ENCODE data around the gene NAA80. TPM values are rescaled to one million over a fixed set of nuclear protein-coding genes. Genes with fewer than 3 reads are reported as not detected.

NAA80 gene
- polyA plus RNA-seq, 1 of the 3 experiments (the other 2 are of a cell fraction) = 10.5 TPM

- Histone ChIP-seq H3K27me3 (ENCODE audit: insufficient read depth) (no peaks in the 10 kb centered on the region), H3K9me3 (no peaks in the 10 kb centered on the region), H3K79me2 (ENCODE audit: insufficient read depth) (peaks cover 34% of the 10 kb centered on the region), H3F3A (replicated peaks; ENCODE audit: insufficient read depth) (no peaks in the 10 kb centered on the region), H3K27ac (ENCODE audit: low read depth in 2 of 2, low read length in 1 of 2) (no peak overlapping the region), H2AFZ (ENCODE audit: low read depth) (no peak overlapping the region), H3K4me3 (ENCODE audit: low read depth in 2 of 2, low read length in 1 of 2) (no peak overlapping the region), H3K9ac (no peak overlapping the region), H3K36me3 (replicated peaks in 1 of 2; ENCODE audit: control insufficient read depth in 1 of 2, insufficient read depth in 2 of 2, low read length in 1 of 2) (no peaks in the 10 kb centered on the region), H3K4me1 (ENCODE audit: control insufficient read depth in 1 of 2, insufficient read depth in 2 of 2, low read depth in 1 of 2, low read length in 1 of 2) (peaks cover 10 to 24% of the 10 kb centered on the region in 2 experiments), H3K9me2 (no peaks in the 10 kb centered on the region), H3K4me2 (no peak overlapping the region), H4K20me1 (ENCODE audit: insufficient read depth) (peaks cover 3% of the 10 kb centered on the region; the same call in 1 of the 2 replicates)
- no peak for DNase-seq
- no peak for TF ChIP-seq RAD21 (IDR thresholded peaks at IDR 0.05; ENCODE audit: low read length)
- TF ChIP-seq MXI1 (IDR thresholded peaks at IDR 0.05; ENCODE audit: low read depth, low read length) = no peak
- TF ChIP-seq REST (IDR thresholded peaks at IDR 0.05; ENCODE audit: low read depth, low read length) = no peak
- TF ChIP-seq FOXJ3 (CRISPR knock-in tag; IDR thresholded peaks at IDR 0.05) = no peak
- no peak for TF ChIP-seq RFX5 (IDR thresholded peaks at IDR 0.05; ENCODE audit: low read length)
- no peak for TF ChIP-seq NRF1 (IDR thresholded peaks at IDR 0.05; ENCODE audit: low read depth, low read length)
- TF ChIP-seq GATA2 (CRISPR knock-in tag; IDR thresholded peaks at IDR 0.05) = no peak
- no peak for TF ChIP-seq MEF2A (IDR thresholded peaks at IDR 0.05; ENCODE audit: borderline replicate concordance, low read depth)
- TF ChIP-seq GABPA (IDR thresholded peaks at IDR 0.05; ENCODE audit: low read depth) = no peak
- TF ChIP-seq EZH2phosphoT487 (IDR thresholded peaks at IDR 0.05; ENCODE audit: borderline replicate concordance, low read depth) = no peak
- no peak for TF ChIP-seq TEAD4 (IDR thresholded peaks at IDR 0.05; ENCODE audit: borderline replicate concordance, insufficient read depth)
- no peak for TF ChIP-seq TCF12 (IDR thresholded peaks at IDR 0.05)
- TF ChIP-seq CHD2 (IDR thresholded peaks at IDR 0.05; ENCODE audit: low read length, partially characterized antibody) = no peak
- no peak for TF ChIP-seq USF2 (IDR thresholded peaks at IDR 0.05; ENCODE audit: borderline replicate concordance, low read depth, low read length)
- TF ChIP-seq USF1 (IDR thresholded peaks at IDR 0.05; ENCODE audit: borderline replicate concordance, low read depth) = no peak
- no peak for TF ChIP-seq POLR2AphosphoS5 (IDR thresholded peaks at IDR 0.05; ENCODE audit: low read depth, low read length)
- no peak for TF ChIP-seq NFIC (IDR thresholded peaks at IDR 0.05; ENCODE audit: borderline replicate concordance)
- no peak for TF ChIP-seq ELF1 (IDR thresholded peaks at IDR 0.05)
- no peak for TF ChIP-seq SIN3A (IDR thresholded peaks at IDR 0.05; ENCODE audit: borderline replicate concordance, low read depth, low read length)
- TF ChIP-seq MAX (IDR thresholded peaks at IDR 0.05; ENCODE audit: low read depth) = no peak
- ChIA-PET CTCF (interaction anchor here (0.9 to 6.8 kb wide), 3 partner anchors 9 to 212 kb away, joined by 3 to 40 read pairs (median 3); partner anchors contain the start of genes CYB561D2 and NPRL2), POLR2A (interaction anchor here (3.6 kb wide), 1 partner anchor 12 kb away, joined by 38 read pairs; the partner anchor contains the start of gene TUSC2)
- WGBS (ENCODE audit: low lambda C conversion rate) = 95% methylated on average over 11 of the region's 14 CpGs
Measured at GRCh38 chr3:50339485-50340146, 40.4 kb upstream of the NAA80 start.

All from SK-N-SH (cell line).